ENCODE data around the gene TGIF2. TPM values are rescaled to one million over a fixed set of nuclear protein-coding genes. Genes with fewer than 3 reads are reported as not detected.
A peak's percentile ranks its signal among the peaks of the same experiment; 100 is the strongest.

TGIF2 gene
- polyA plus RNA-seq, 1 donor (not counting 4 experiments of a cell fraction or from before 2014, with no cell fraction given): 6.7 TPM

GRCh38 chr20:36605399-36606157 lies 32.2 kb downstream of the TGIF2 start, which contains the start of gene RAB5IF:
TSS of gene RAB5IF (plus strand) at chr20:36605779. CDS start at chr20:36605952, 173 bp downstream.
- peaks cover 3% of the 10 kb centered on the region for H4K20me1 ChIP-seq (ENCODE audit: control insufficient read depth, extremely low read depth, insufficient read depth, low read length)
- peak within 1 kb of the TSS; percentile 97 for H2AFZ ChIP-seq (ENCODE audit: control insufficient read depth, low read length)
- DNase-seq (ENCODE audit: low read depth, low spot score) (peak; percentile 91), FAIRE-seq (no peak)
- H3K4me1 ChIP-seq (ENCODE audit: control insufficient read depth, extremely low read depth, insufficient read depth, low read length): peaks cover 19% of the 10 kb centered on the region
- peak within 1 kb of the TSS; percentile 87 for H3K4me2 ChIP-seq (ENCODE audit: control insufficient read depth, extremely low read depth, insufficient read depth, low read depth, low read length)
- peak within 1 kb of the TSS; percentile 67 for H3K27ac ChIP-seq (ENCODE audit: control insufficient read depth, insufficient read depth, low read length)
- peak within 1 kb of the TSS; percentile 83 for H3K9ac ChIP-seq (ENCODE audit: control insufficient read depth, extremely low read depth, insufficient read depth, low read length)
- no peaks in the 10 kb centered on the region for H3K9me1 ChIP-seq (ENCODE audit: control insufficient read depth, extremely low read depth, insufficient read depth, low read length)
- dilution Hi-C loops (cut with MboI; ENCODE audit: extremely low pct_ligation_motif_present, low sequenced_read_pairs): no loop called here
- peaks cover 34% of the 10 kb centered on the region for H3K79me2 ChIP-seq (ENCODE audit: control insufficient read depth, insufficient read depth, low read length)
- H3K36me3 ChIP-seq (ENCODE audit: control insufficient read depth in 2 of 2, extremely low read depth in 1 of 2, insufficient read depth in 2 of 2, low read length in 2 of 2): peaks cover 14 to 17% of the 10 kb centered on the region in 2 experiments
- TF ChIP-seq EZH2 (IDR thresholded peaks at IDR 0.05; ENCODE audit: low read length) (no peak), CTCF (optimal IDR thresholded peaks at IDR 0.05 in 1 of 3, IDR thresholded peaks at IDR 0.05 in 1 of 3, conservative IDR thresholded peaks at IDR 0.05 in 1 of 3; ENCODE audit: extremely low read depth in 1 of 3, insufficient read depth in 2 of 3, low read length in 3 of 3) (peak; percentile 93 to 100 (median 97))
- H3K27me3 ChIP-seq (ENCODE audit: control insufficient read depth, extremely low read depth, insufficient read depth, low read length): no peaks in the 10 kb centered on the region
- peak within 1 kb of the TSS; percentile 67 to 91 (median 79) for H3K4me3 ChIP-seq (ENCODE audit: control insufficient read depth in 2 of 3, extremely low read depth in 1 of 3, insufficient read depth in 2 of 3, low read depth in 1 of 3, low read length in 3 of 3)
- no peaks in the 10 kb centered on the region for H3K9me3 ChIP-seq (ENCODE audit: control insufficient read depth, low read depth, low read length)

- peak overlapping the region; percentile 78 for H3K4me2 ChIP-seq (ENCODE audit: control insufficient read depth, extremely low read depth, insufficient read depth, low read depth, low read length)
- peak overlapping the region; percentile 67 to 91 (median 79) for H3K4me3 ChIP-seq (ENCODE audit: control insufficient read depth in 2 of 3, extremely low read depth in 1 of 3, insufficient read depth in 2 of 3, low read depth in 1 of 3, low read length in 3 of 3)
- H2AFZ ChIP-seq (ENCODE audit: control insufficient read depth, low read length): peak overlapping the region; percentile 57
- DNase-seq (ENCODE audit: low read depth, low spot score): no peak
- dilution Hi-C loops (cut with MboI; ENCODE audit: extremely low pct_ligation_motif_present, low sequenced_read_pairs): no loop called here
- peaks cover 34% of the 10 kb centered on the region for H3K79me2 ChIP-seq (ENCODE audit: control insufficient read depth, insufficient read depth, low read length)
- H3K27ac ChIP-seq (ENCODE audit: control insufficient read depth, insufficient read depth, low read length): peak overlapping the region; percentile 58
- FAIRE-seq: peak; percentile 17
- no peaks in the 10 kb centered on the region for H3K9me1 ChIP-seq (ENCODE audit: control insufficient read depth, extremely low read depth, insufficient read depth, low read length)
- H3K27me3 ChIP-seq (ENCODE audit: control insufficient read depth, extremely low read depth, insufficient read depth, low read length): no peaks in the 10 kb centered on the region
- H4K20me1 ChIP-seq (ENCODE audit: control insufficient read depth, extremely low read depth, insufficient read depth, low read length): peaks cover 3% of the 10 kb centered on the region
- peaks cover 19% of the 10 kb centered on the region for H3K4me1 ChIP-seq (ENCODE audit: control insufficient read depth, extremely low read depth, insufficient read depth, low read length)
- peak overlapping the region; percentile 83 for H3K9ac ChIP-seq (ENCODE audit: control insufficient read depth, extremely low read depth, insufficient read depth, low read length)
- no peak for TF ChIP-seq EZH2 (IDR thresholded peaks at IDR 0.05; ENCODE audit: low read length)
- TF ChIP-seq CTCF (optimal IDR thresholded peaks at IDR 0.05 in 1 of 3, IDR thresholded peaks at IDR 0.05 in 1 of 3, conservative IDR thresholded peaks at IDR 0.05 in 1 of 3; ENCODE audit: extremely low read depth in 1 of 3, insufficient read depth in 2 of 3, low read length in 3 of 3): no peak
- no peaks in the 10 kb centered on the region for H3K9me3 ChIP-seq (ENCODE audit: control insufficient read depth, low read depth, low read length)
- H3K36me3 ChIP-seq (ENCODE audit: control insufficient read depth in 2 of 2, extremely low read depth in 1 of 2, insufficient read depth in 2 of 2, low read length in 2 of 2): peaks cover 16 to 17% of the 10 kb centered on the region in 2 experiments
Measured at GRCh38 chr20:36606158-36607066, 33.0 kb downstream of the TGIF2 start.

Data from keratinocyte (primary cell).